Osteocyte (in vitro differentiated cells): ENCODE results near the gene ALPL. TPM values are rescaled to one million over a fixed set of nuclear protein-coding genes. Genes with fewer than 3 reads are reported as not detected.

ENCODE experiments used
- DNase-seq: peaks from one replicate; pipeline ENCODE4 v3.0.0; 2021; ENCODE audit warnings: mixed read lengths; ENCODE audit not compliant: unreplicated experiment; ENCODE audit errors: extremely low spot score
- H3K27ac Mint-ChIP-seq: one replicate; pipeline ENCODE4 v1.8.0; 2021; ENCODE audit warnings: mild to moderate bottlenecking, mixed read lengths; ENCODE audit not compliant: unreplicated experiment
- H3K27me3 Mint-ChIP-seq: one replicate; pipeline ENCODE4 v1.8.0; 2021; ENCODE audit warnings: mixed read lengths; ENCODE audit not compliant: unreplicated experiment
- H3K36me3 Mint-ChIP-seq: one replicate; pipeline ENCODE4 v1.8.0; 2021; ENCODE audit warnings: mixed read lengths; ENCODE audit not compliant: unreplicated experiment
- H3K4me1 Mint-ChIP-seq: one replicate; pipeline ENCODE4 v1.8.0; 2021; ENCODE audit warnings: mixed read lengths; ENCODE audit not compliant: unreplicated experiment
- H3K4me3 Mint-ChIP-seq: one replicate; pipeline ENCODE4 v1.8.0; 2021; ENCODE audit warnings: mild to moderate bottlenecking, moderate library complexity, mixed read lengths; ENCODE audit not compliant: unreplicated experiment
- H3K9me3 Mint-ChIP-seq: one replicate; pipeline ENCODE4 v1.8.0; 2021; ENCODE audit warnings: mixed read lengths; ENCODE audit not compliant: unreplicated experiment
- CTCF ChIP-seq: fragments of 200-600 bp; sonication (generic); IDR thresholded peaks from 2 replicates; pipeline ENCODE4 v1.5.0; 2021; ENCODE audit warnings: antibody characterized with exemption, mild to moderate bottlenecking, moderate library complexity
- total RNA-seq: library from RNA; stranded (reverse); gene quantifications from 2 replicates; pipeline ENCODE4 v1.2.1, GENCODE V29; 2021

ALPL gene
- total RNA-seq, 1 donor from 2014 or later, result 41.6 TPM

- no peak for DNase-seq
- H3K9me3 Mint-ChIP-seq, result no peaks in the 10 kb centered on the region
- H3K4me1 Mint-ChIP-seq, result peaks cover 23% of the 10 kb centered on the region
- no peak overlapping the region for H3K4me3 Mint-ChIP-seq
- no peaks in the 10 kb centered on the region for H3K27me3 Mint-ChIP-seq
- no peaks in the 10 kb centered on the region for H3K36me3 Mint-ChIP-seq
- H3K27ac Mint-ChIP-seq, result no peak overlapping the region
- no peak for TF ChIP-seq CTCF
Measured at GRCh38 chr1:21530368-21531016, 21.3 kb downstream of the ALPL start.

GRCh38 chr1:21531241-21531640 lies 22.0 kb downstream of the ALPL start:
- no peak for DNase-seq
- Mint-ChIP-seq H3K9me3 (no peaks in the 10 kb centered on the region), H3K4me1 (peaks cover 23% of the 10 kb centered on the region), H3K36me3 (no peaks in the 10 kb centered on the region), H3K27me3 (no peaks in the 10 kb centered on the region), H3K4me3 (no peak overlapping the region), H3K27ac (no peak overlapping the region)
- no peak for TF ChIP-seq CTCF

- H3K27ac Mint-ChIP-seq, result no peak overlapping the region
- H3K4me3 Mint-ChIP-seq, result no peak overlapping the region
- H3K9me3 Mint-ChIP-seq, result no peaks in the 10 kb centered on the region
- H3K27me3 Mint-ChIP-seq, result no peaks in the 10 kb centered on the region
- no peak for DNase-seq
- H3K36me3 Mint-ChIP-seq, result no peaks in the 10 kb centered on the region
- TF ChIP-seq CTCF, result no peak
- peaks cover 23% of the 10 kb centered on the region for H3K4me1 Mint-ChIP-seq
Measured at GRCh38 chr1:21532496-21532895, 23.3 kb downstream of the ALPL start.

GRCh38 chr1:21532992-21533534 lies 23.8 kb downstream of the ALPL start:
- peaks cover 23% of the 10 kb centered on the region for H3K4me1 Mint-ChIP-seq

More at GRCh38 chr1:21532992-21533534, 23.8 kb downstream of the ALPL start:
- Mint-ChIP-seq H3K9me3 (no peaks in the 10 kb centered on the region), H3K4me3 (no peak overlapping the region), H3K27ac (no peak overlapping the region), H3K36me3 (no peaks in the 10 kb centered on the region), H3K27me3 (no peaks in the 10 kb centered on the region)
- no peak for TF ChIP-seq CTCF
- DNase-seq, result no peak
